ENCODE results near the gene KCNJ12.

The KCNJ12 gene

DNA sequence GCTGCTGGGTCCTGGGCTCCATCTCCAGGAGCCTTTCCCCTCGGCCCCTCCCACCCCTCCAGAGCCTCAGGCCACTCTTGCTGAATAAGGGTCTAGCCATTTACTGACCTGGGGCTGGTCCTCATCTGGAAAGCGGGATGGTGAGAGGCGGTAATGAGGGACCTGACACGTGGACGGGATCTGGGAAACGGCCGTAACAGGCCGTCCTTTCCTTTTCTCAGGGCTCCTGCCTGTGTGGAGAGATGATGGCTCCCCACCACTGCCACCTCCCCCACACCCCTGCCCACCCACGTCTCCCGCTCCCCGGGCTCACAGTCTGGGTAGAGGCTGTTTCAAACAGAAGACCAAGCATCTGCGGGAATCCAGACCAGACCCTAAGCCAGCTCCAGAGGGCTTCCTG is 20.6 kb upstream of the KCNJ12 start:
- Histone ChIP-seq H3K36me3 (ENCODE audit: control insufficient read depth in 4 of 4, insufficient read depth in 4 of 4, low read length in 3 of 4) (no peaks in the 10 kb centered on the region), H3K4me3 (ENCODE audit: control insufficient read depth in 1 of 7, extremely low read depth in 1 of 7, insufficient read depth in 4 of 7, low read depth in 2 of 7, low read length in 6 of 7) (no peak overlapping the region), H3K27ac (ENCODE audit: insufficient read depth in 1 of 2, low read depth in 1 of 2, low read length in 2 of 2, poor library complexity in 1 of 2, severe bottlenecking in 2 of 2) (no peak overlapping the region), H3K4me1 (ENCODE audit: control extremely low read depth in 1 of 4, control insufficient read depth in 4 of 4, insufficient read depth in 4 of 4, low read length in 3 of 4) (peaks cover 0 to 50% (median 29%) of the 10 kb centered on the region in 4 experiments), H3K27me3 (replicated peaks in 2 of 5; ENCODE audit: control insufficient read depth in 4 of 5, insufficient read depth in 5 of 5, low read length in 4 of 5) (no peaks in the 10 kb centered on the region), H3K9me3 (ENCODE audit: control extremely low read depth in 1 of 5, control insufficient read depth in 4 of 5, insufficient read depth in 2 of 5, low read depth in 1 of 5, low read length in 4 of 5) (no peaks in the 10 kb centered on the region)
- DNase-seq = no peak
- WGBS (ENCODE audit: insufficient coverage) = 71% methylated on average over 2 of the region's 12 CpGs
- ChIA-PET POLR2A (no interaction called here), CTCF (no interaction called here)

- Histone ChIP-seq H3K36me3 (ENCODE audit: control insufficient read depth in 4 of 4, insufficient read depth in 4 of 4, low read length in 3 of 4) (no peaks in the 10 kb centered on the region), H3K27ac (ENCODE audit: insufficient read depth in 1 of 2, low read depth in 1 of 2, low read length in 2 of 2, poor library complexity in 1 of 2, severe bottlenecking in 2 of 2) (no peak overlapping the region), H3K4me1 (ENCODE audit: control extremely low read depth in 1 of 4, control insufficient read depth in 4 of 4, insufficient read depth in 4 of 4, low read length in 3 of 4) (peaks cover 0 to 47% (median 28%) of the 10 kb centered on the region in 4 experiments), H3K9me3 (ENCODE audit: control extremely low read depth in 1 of 5, control insufficient read depth in 4 of 5, insufficient read depth in 2 of 5, low read depth in 1 of 5, low read length in 4 of 5) (no peaks in the 10 kb centered on the region), H3K4me3 (ENCODE audit: control insufficient read depth in 1 of 7, extremely low read depth in 1 of 7, insufficient read depth in 4 of 7, low read depth in 2 of 7, low read length in 6 of 7) (no peak overlapping the region), H3K27me3 (replicated peaks in 2 of 5; ENCODE audit: control insufficient read depth in 4 of 5, insufficient read depth in 5 of 5, low read length in 4 of 5) (no peaks in the 10 kb centered on the region)
- 95% methylated on average over 2 of the region's 2 CpGs for WGBS (ENCODE audit: insufficient coverage)
- no peak for DNase-seq
- POLR2A ChIA-PET = no interaction called here
- CTCF ChIA-PET = no interaction called here
These were observed 19.5 kb upstream of the KCNJ12 start for GRCh38 chr17:21356537-21357127.

GRCh38 chr17:21357281-21357680 is 18.9 kb upstream of the KCNJ12 start:
- 98% methylated on average over 4 of the region's 5 CpGs for WGBS (ENCODE audit: insufficient coverage)
- Histone ChIP-seq H3K9me3 (ENCODE audit: control extremely low read depth in 1 of 5, control insufficient read depth in 4 of 5, insufficient read depth in 2 of 5, low read depth in 1 of 5, low read length in 4 of 5) (no peaks in the 10 kb centered on the region), H3K27me3 (replicated peaks in 2 of 5; ENCODE audit: control insufficient read depth in 4 of 5, insufficient read depth in 5 of 5, low read length in 4 of 5) (no peaks in the 10 kb centered on the region), H3K4me1 (ENCODE audit: control extremely low read depth in 1 of 4, control insufficient read depth in 4 of 4, insufficient read depth in 4 of 4, low read length in 3 of 4) (peaks cover 0 to 40% (median 25%) of the 10 kb centered on the region in 4 experiments), H3K4me3 (ENCODE audit: control insufficient read depth in 1 of 7, extremely low read depth in 1 of 7, insufficient read depth in 4 of 7, low read depth in 2 of 7, low read length in 6 of 7) (no peak overlapping the region), H3K36me3 (ENCODE audit: control insufficient read depth in 4 of 4, insufficient read depth in 4 of 4, low read length in 3 of 4) (no peaks in the 10 kb centered on the region), H3K27ac (ENCODE audit: insufficient read depth in 1 of 2, low read depth in 1 of 2, low read length in 2 of 2, poor library complexity in 1 of 2, severe bottlenecking in 2 of 2) (no peak overlapping the region)
- no peak for DNase-seq
- POLR2A ChIA-PET = interaction anchor here (0.7 kb wide), 1 partner anchor 23 kb away, joined by 5 read pairs; no protein-coding TSS in a partner anchor
- CTCF ChIA-PET = no interaction called here

- no peak for DNase-seq
- no peaks in the 10 kb centered on the region for H3K27me3 ChIP-seq (replicated peaks in 2 of 5; ENCODE audit: control insufficient read depth in 4 of 5, insufficient read depth in 5 of 5, low read length in 4 of 5)
- no peak overlapping the region for H3K4me3 ChIP-seq (ENCODE audit: control insufficient read depth in 1 of 7, extremely low read depth in 1 of 7, insufficient read depth in 4 of 7, low read depth in 2 of 7, low read length in 6 of 7)
- no peaks in the 10 kb centered on the region for H3K36me3 ChIP-seq (ENCODE audit: control insufficient read depth in 4 of 4, insufficient read depth in 4 of 4, low read length in 3 of 4)
- WGBS (ENCODE audit: insufficient coverage) = 86% methylated on average over 6 of the region's 10 CpGs
- H3K27ac ChIP-seq (ENCODE audit: insufficient read depth in 1 of 2, low read depth in 1 of 2, low read length in 2 of 2, poor library complexity in 1 of 2, severe bottlenecking in 2 of 2) = no peak overlapping the region
- no peaks in the 10 kb centered on the region for H3K9me3 ChIP-seq (ENCODE audit: control extremely low read depth in 1 of 5, control insufficient read depth in 4 of 5, insufficient read depth in 2 of 5, low read depth in 1 of 5, low read length in 4 of 5)
- ChIA-PET POLR2A (interaction anchor here (0.7 kb wide), 1 partner anchor 22 kb away, joined by 5 read pairs; no protein-coding TSS in a partner anchor), CTCF (no interaction called here)
- H3K4me1 ChIP-seq (ENCODE audit: control extremely low read depth in 1 of 4, control insufficient read depth in 4 of 4, insufficient read depth in 4 of 4, low read length in 3 of 4) = peaks cover 0 to 33% (median 21%) of the 10 kb centered on the region in 4 experiments
These were observed 18.2 kb upstream of the KCNJ12 start for GRCh38 chr17:21357696-21358656.

DNA sequence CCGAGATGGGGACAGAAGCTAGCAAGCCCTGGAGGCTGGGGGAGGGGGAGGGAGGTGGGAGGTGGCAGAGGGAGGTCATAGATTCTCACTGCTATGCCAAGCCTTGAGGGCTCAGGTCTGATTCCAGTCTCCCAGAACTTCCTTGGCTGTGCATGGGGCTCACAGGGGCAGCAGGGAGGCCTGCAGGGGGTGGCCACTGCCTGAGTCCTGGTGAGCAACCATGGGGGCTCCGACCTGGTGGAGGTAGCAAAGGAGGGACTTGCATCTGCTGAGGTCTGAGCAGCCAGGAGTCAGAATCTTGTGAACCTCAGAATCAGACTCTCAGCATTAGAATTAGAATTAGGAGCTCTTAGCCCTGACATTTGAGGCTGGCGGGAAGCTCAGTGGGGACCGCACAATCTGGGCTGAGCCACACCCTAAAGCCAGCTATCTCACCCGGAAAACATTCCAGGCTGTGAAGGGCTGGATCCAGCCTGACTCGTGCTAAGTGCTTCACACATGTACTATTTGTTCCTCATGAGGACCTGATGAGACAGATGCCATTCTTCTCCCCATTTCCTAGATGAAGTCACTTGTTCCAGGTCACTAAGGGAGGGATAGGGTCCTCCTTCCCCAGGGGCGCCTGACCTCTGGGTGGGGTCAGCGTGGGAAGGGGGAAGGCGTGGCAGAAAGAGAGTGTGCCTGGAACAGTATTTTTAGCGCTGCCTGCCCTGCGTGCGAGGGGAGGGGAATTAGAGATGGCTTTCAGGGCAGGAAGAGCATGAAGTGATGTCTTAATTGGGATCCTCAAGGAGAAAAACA is 17.3 kb upstream of the KCNJ12 start:
- CTCF ChIA-PET = no interaction called here
- H3K27ac ChIP-seq (ENCODE audit: insufficient read depth in 1 of 2, low read depth in 1 of 2, low read length in 2 of 2, poor library complexity in 1 of 2, severe bottlenecking in 2 of 2) = no peak overlapping the region
- WGBS (ENCODE audit: insufficient coverage) = 92% methylated on average over 11 of the region's 12 CpGs
- H3K4me1 ChIP-seq (ENCODE audit: control extremely low read depth in 1 of 4, control insufficient read depth in 4 of 4, insufficient read depth in 4 of 4, low read length in 3 of 4) = peaks cover 0 to 24% (median 17%) of the 10 kb centered on the region in 4 experiments
- no peaks in the 10 kb centered on the region for H3K9me3 ChIP-seq (ENCODE audit: control extremely low read depth in 1 of 5, control insufficient read depth in 4 of 5, insufficient read depth in 2 of 5, low read depth in 1 of 5, low read length in 4 of 5)
- H3K27me3 ChIP-seq (replicated peaks in 2 of 5; ENCODE audit: control insufficient read depth in 4 of 5, insufficient read depth in 5 of 5, low read length in 4 of 5) = no peaks in the 10 kb centered on the region
- H3K36me3 ChIP-seq (ENCODE audit: control insufficient read depth in 4 of 4, insufficient read depth in 4 of 4, low read length in 3 of 4) = no peaks in the 10 kb centered on the region
- POLR2A ChIA-PET = no interaction called here
- H3K4me3 ChIP-seq (ENCODE audit: control insufficient read depth in 1 of 7, extremely low read depth in 1 of 7, insufficient read depth in 4 of 7, low read depth in 2 of 7, low read length in 6 of 7) = no peak overlapping the region
- no peak for DNase-seq

GRCh38 chr17:21359483-21359840 is 16.7 kb upstream of the KCNJ12 start:
- H3K9me3 ChIP-seq (ENCODE audit: control extremely low read depth in 1 of 5, control insufficient read depth in 4 of 5, insufficient read depth in 2 of 5, low read depth in 1 of 5, low read length in 4 of 5) = no peaks in the 10 kb centered on the region
- H3K4me3 ChIP-seq (ENCODE audit: control insufficient read depth in 1 of 7, extremely low read depth in 1 of 7, insufficient read depth in 4 of 7, low read depth in 2 of 7, low read length in 6 of 7) = no peak overlapping the region
- ChIA-PET POLR2A (no interaction called here), CTCF (no interaction called here)
- no peak for DNase-seq
- no peaks in the 10 kb centered on the region for H3K36me3 ChIP-seq (ENCODE audit: control insufficient read depth in 4 of 4, insufficient read depth in 4 of 4, low read length in 3 of 4)
- peaks cover 0 to 19% (median 14%) of the 10 kb centered on the region in 4 experiments for H3K4me1 ChIP-seq (ENCODE audit: control extremely low read depth in 1 of 4, control insufficient read depth in 4 of 4, insufficient read depth in 4 of 4, low read length in 3 of 4)
- 94% methylated on average over 4 of the region's 9 CpGs for WGBS (ENCODE audit: insufficient coverage)
- no peak overlapping the region for H3K27ac ChIP-seq (ENCODE audit: insufficient read depth in 1 of 2, low read depth in 1 of 2, low read length in 2 of 2, poor library complexity in 1 of 2, severe bottlenecking in 2 of 2)
- no peaks in the 10 kb centered on the region for H3K27me3 ChIP-seq (replicated peaks in 2 of 5; ENCODE audit: control insufficient read depth in 4 of 5, insufficient read depth in 5 of 5, low read length in 4 of 5)

All from common myeloid progenitor, CD34-positive (primary cell).